Panc1 (cell line): Measurements from ENCODE around the gene UGT1A3. TPM values are rescaled to one million over a fixed set of nuclear protein-coding genes. Genes with fewer than 3 reads are reported as not detected.

Experiments
- ATAC-seq: fragments of 200-7000 bp; cut with Tn5 transposase; 2 replicates; pipeline ENCODE4 v1.9.1; 2020; ENCODE audit warnings: mild to moderate bottlenecking, moderate library complexity
- BruUV-seq: library from RNA; stranded (reverse); fragments of 400-500 nt; replicated peaks from 2 replicates; lab custom pipeline; 2021; lab: Mats Ljungman, UMichigan
- CTCF ChIA-PET: fragments of 300-600 bp; sonication (Branson Sonifier 250); formaldehyde crosslinking; loops from one replicate; lab custom pipeline; 2022; ENCODE audit warnings: antibody characterized with exemption; lab: Charles Lee
- POLR2A ChIA-PET: fragments of 300-600 bp; sonication (Branson Sonifier 250); formaldehyde crosslinking; loops from one replicate; lab custom pipeline; 2022; ENCODE audit warnings: antibody characterized with exemption; lab: Charles Lee
- DNase-seq: peaks from one replicate; pipeline ENCODE4 v3.0.0-alpha.2; 2010; ENCODE audit warnings: low read depth, low spot score
- H3K27ac ChIP-seq: 2 replicates; pipeline ENCODE4 v1.5.1; 2011; ENCODE audit warnings: mild to moderate bottlenecking, low read length, inconsistent platforms
- H3K27me3 ChIP-seq: fragments of 200-500 bp; sonication (Bioruptor generic); 2 replicates; pipeline ENCODE4 v1.6.0; 2014; ENCODE audit warnings: low read length, inconsistent platforms; ENCODE audit not compliant: control insufficient read depth, insufficient read depth
- H3K36me3 ChIP-seq: fragments of 200-500 bp; sonication (Bioruptor generic); 2 replicates; pipeline ENCODE4 v1.5.1; 2014; ENCODE audit warnings: inconsistent platforms, mild to moderate bottlenecking, low read length, moderate library complexity; ENCODE audit not compliant: control insufficient read depth, insufficient read depth
- H3K4me1 ChIP-seq: 2 replicates; pipeline ENCODE4 v1.5.1; 2011; ENCODE audit warnings: inconsistent platforms, mild to moderate bottlenecking, low read length, moderate library complexity; ENCODE audit not compliant: control insufficient read depth, insufficient read depth
- H3K4me3 ChIP-seq, 2 experiments: 2 replicates each; pipeline ENCODE4 v1.5.1; 2011 to 2012; ENCODE audit warnings: low read depth in 2 of 2, low read length in 2 of 2, mild to moderate bottlenecking in 2 of 2, inconsistent platforms in 1 of 2, moderate library complexity in 1 of 2
- H3K9me3 ChIP-seq: fragments of 200-500 bp; sonication (Bioruptor generic); 2 replicates; pipeline ENCODE4 v1.5.1; 2014; ENCODE audit warnings: low read depth, mild to moderate bottlenecking, inconsistent platforms, low read length, moderate library complexity; ENCODE audit not compliant: control insufficient read depth, insufficient read depth
- POLR2AphosphoS5 ChIP-seq: IDR thresholded peaks from 2 replicates; pipeline ENCODE4 v1.6.1; 2012; ENCODE audit warnings: mild to moderate bottlenecking, low read depth, low read length, moderate library complexity
- SIN3A ChIP-seq: IDR thresholded peaks from 2 replicates; pipeline ENCODE4 v1.6.1; 2012; ENCODE audit warnings: low read depth, mild to moderate bottlenecking, low read length, moderate library complexity, borderline replicate concordance; ENCODE audit not compliant: insufficient read depth
- TCF7L2 ChIP-seq: IDR thresholded peaks from 2 replicates; pipeline ENCODE4 v1.6.1; 2011; ENCODE audit warnings: mild to moderate bottlenecking, low read depth, low read length, inconsistent platforms
- in situ Hi-C: cut with HindIII; loops from 2 replicates; pipeline ENCODE4 v1.10.0; 2016; ENCODE audit warnings: low sequenced_read_pairs, low pct_unique_long_range_greater_than_20kb
- intact Hi-C: fragments of 100-400 bp; cut with micrococcal nuclease; formaldehyde crosslinking; loops from one replicate; pipeline ENCODE4 v1.10.0; 2022; ENCODE audit not compliant: unreplicated experiment
- total RNA-seq: library from RNA; stranded (reverse); gene quantifications from one replicate; pipeline ENCODE4 v1.2.1, GENCODE V29; 2021; ENCODE audit not compliant: unreplicated experiment
- TF ChIP-seq, protein P1 (sequence below), 2 experiments: IDR thresholded peaks; 2 replicates each; pipeline ENCODE4 v1.6.1; 2011 to 2012; ENCODE audit warnings: low read depth in 2 of 2, control low read depth in 1 of 2, low read length in 1 of 2, mild to moderate bottlenecking in 1 of 2, moderate library complexity in 1 of 2; ENCODE audit not compliant: insufficient read depth in 1 of 2
- TF ChIP-seq, protein P2 (sequence below): fragments of 450-650 bp; IDR thresholded peaks from 2 replicates; pipeline ENCODE4 v1.5.1; 2017; ENCODE audit warnings: mild to moderate bottlenecking

Gene UGT1A3
- total RNA-seq, 1 experiment from 2014 or later, result not detected

DNA sequence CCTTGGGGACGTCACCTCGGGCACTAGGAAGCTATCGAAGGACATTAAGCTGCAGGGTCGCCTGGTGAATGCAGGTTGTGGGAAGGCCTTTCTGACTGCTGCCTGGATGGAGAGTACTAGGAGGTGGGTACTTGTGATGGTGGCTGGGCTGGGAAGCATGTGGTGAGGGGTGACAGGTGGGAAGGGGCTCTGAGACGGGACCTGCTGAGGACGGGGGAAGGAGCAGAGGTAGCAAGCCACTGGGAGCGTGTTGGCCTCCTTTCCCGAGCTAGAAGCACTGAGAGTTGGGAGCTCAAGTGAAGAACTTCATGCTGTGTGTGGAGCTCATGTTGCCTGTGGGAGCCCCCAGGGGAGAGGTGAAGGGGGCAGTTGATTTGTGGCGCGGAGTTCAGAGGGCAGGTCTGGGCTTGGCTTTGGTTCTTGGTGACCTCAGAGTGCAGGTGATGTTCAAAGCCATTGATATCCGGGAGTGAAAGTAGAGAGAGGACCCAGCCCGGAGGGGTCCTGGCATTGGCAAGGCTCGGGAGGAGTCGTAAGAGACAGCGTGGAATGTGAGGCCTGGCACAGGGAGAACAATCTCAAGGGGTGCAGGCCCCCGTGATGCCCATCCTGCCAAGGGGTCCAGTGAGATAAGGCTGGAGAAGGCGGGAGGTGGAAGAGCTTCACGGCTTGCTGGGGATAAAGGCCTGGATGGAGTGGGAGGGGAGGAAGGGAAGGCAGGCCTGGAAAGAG is 62.5 kb downstream of the UGT1A3 start:
- Histone ChIP-seq H3K36me3 (no peaks in the 10 kb centered on the region), H3K4me3 (no peak overlapping the region), H3K9me3 (no peaks in the 10 kb centered on the region), H3K27ac (no peak overlapping the region), H3K27me3 (no peaks in the 10 kb centered on the region), H3K4me1 (no peaks in the 10 kb centered on the region)
- BruUV-seq, result no TSS peak
- POLR2A ChIA-PET, result no interaction called here
- TF ChIP-seq TCF7L2 (no peak), POLR2AphosphoS5 (no peak), SIN3A (no peak)
- TF ChIP-seq, protein P1, sequence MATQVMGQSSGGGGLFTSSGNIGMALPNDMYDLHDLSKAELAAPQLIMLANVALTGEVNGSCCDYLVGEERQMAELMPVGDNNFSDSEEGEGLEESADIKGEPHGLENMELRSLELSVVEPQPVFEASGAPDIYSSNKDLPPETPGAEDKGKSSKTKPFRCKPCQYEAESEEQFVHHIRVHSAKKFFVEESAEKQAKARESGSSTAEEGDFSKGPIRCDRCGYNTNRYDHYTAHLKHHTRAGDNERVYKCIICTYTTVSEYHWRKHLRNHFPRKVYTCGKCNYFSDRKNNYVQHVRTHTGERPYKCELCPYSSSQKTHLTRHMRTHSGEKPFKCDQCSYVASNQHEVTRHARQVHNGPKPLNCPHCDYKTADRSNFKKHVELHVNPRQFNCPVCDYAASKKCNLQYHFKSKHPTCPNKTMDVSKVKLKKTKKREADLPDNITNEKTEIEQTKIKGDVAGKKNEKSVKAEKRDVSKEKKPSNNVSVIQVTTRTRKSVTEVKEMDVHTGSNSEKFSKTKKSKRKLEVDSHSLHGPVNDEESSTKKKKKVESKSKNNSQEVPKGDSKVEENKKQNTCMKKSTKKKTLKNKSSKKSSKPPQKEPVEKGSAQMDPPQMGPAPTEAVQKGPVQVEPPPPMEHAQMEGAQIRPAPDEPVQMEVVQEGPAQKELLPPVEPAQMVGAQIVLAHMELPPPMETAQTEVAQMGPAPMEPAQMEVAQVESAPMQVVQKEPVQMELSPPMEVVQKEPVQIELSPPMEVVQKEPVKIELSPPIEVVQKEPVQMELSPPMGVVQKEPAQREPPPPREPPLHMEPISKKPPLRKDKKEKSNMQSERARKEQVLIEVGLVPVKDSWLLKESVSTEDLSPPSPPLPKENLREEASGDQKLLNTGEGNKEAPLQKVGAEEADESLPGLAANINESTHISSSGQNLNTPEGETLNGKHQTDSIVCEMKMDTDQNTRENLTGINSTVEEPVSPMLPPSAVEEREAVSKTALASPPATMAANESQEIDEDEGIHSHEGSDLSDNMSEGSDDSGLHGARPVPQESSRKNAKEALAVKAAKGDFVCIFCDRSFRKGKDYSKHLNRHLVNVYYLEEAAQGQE (IDR thresholded peaks at IDR 0.05; ENCODE audit: insufficient read depth in 1 of 2, low read depth in 2 of 2, low read length in 1 of 2), result no peak
- TF ChIP-seq, protein P2, sequence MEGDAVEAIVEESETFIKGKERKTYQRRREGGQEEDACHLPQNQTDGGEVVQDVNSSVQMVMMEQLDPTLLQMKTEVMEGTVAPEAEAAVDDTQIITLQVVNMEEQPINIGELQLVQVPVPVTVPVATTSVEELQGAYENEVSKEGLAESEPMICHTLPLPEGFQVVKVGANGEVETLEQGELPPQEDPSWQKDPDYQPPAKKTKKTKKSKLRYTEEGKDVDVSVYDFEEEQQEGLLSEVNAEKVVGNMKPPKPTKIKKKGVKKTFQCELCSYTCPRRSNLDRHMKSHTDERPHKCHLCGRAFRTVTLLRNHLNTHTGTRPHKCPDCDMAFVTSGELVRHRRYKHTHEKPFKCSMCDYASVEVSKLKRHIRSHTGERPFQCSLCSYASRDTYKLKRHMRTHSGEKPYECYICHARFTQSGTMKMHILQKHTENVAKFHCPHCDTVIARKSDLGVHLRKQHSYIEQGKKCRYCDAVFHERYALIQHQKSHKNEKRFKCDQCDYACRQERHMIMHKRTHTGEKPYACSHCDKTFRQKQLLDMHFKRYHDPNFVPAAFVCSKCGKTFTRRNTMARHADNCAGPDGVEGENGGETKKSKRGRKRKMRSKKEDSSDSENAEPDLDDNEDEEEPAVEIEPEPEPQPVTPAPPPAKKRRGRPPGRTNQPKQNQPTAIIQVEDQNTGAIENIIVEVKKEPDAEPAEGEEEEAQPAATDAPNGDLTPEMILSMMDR, result no peak
- intact Hi-C loops, result no loop called here
- CTCF ChIA-PET, result no interaction called here
- DNase-seq (no peak), ATAC-seq (no peak)
- in situ Hi-C loops, result no loop called here

- POLR2A ChIA-PET, result no interaction called here
- Histone ChIP-seq H3K27me3 (no peaks in the 10 kb centered on the region), H3K36me3 (no peaks in the 10 kb centered on the region), H3K27ac (no peak overlapping the region), H3K4me3 (no peak overlapping the region), H3K9me3 (no peaks in the 10 kb centered on the region), H3K4me1 (no peaks in the 10 kb centered on the region)
- intact Hi-C loops (no loop called here), in situ Hi-C loops (no loop called here)
- no peak for DNase-seq
- CTCF ChIA-PET, result no interaction called here
- ATAC-seq, result no peak
- BruUV-seq, result no TSS peak
- no peak for TF ChIP-seq SIN3A
- TF ChIP-seq, protein P1 (IDR thresholded peaks at IDR 0.05; ENCODE audit: insufficient read depth in 1 of 2, low read depth in 2 of 2, low read length in 1 of 2), result no peak
- TF ChIP-seq, protein P2, result no peak
Measured at GRCh38 chr2:233791883-233792329, 63.1 kb downstream of the UGT1A3 start.
